Bone marrow (tissue), 2 donors: ENCODE data around the gene CUL9.

Experiments
- DNase-seq, 2 donors: peaks; one replicate each; lab custom pipeline; 2025; lab: John Stamatoyannopoulos, UW

The CUL9 gene

GRCh38 chr6:43257367-43258145 is 75.6 kb downstream of the CUL9 start:
- no peak for DNase-seq

GRCh38 chr6:43258180-43258579 is 76.2 kb downstream of the CUL9 start:
- DNase-seq = no peak

- DNase-seq = no peak
These were observed 77.1 kb downstream of the CUL9 start for GRCh38 chr6:43258807-43259686.

GRCh38 chr6:43260791-43261190 is 78.8 kb downstream of the CUL9 start:
- DNase-seq = no peak

- DNase-seq = no peak
These were observed 79.2 kb downstream of the CUL9 start for GRCh38 chr6:43261198-43261597.

GRCh38 chr6:43262000-43262779 is 80.2 kb downstream of the CUL9 start:
- DNase-seq = no peak

- DNase-seq = no peak
These were observed 80.9 kb downstream of the CUL9 start for GRCh38 chr6:43262780-43263313.

GRCh38 chr6:43263314-43264178 is 81.5 kb downstream of the CUL9 start:
- DNase-seq = peak; percentile 41 to 69

- DNase-seq = no peak
These were observed 82.7 kb downstream of the CUL9 start for GRCh38 chr6:43264599-43265145.

GRCh38 chr6:43265564-43265963 is 83.6 kb downstream of the CUL9 start:
- DNase-seq = no peak

GRCh38 chr6:43267619-43268354 is 85.8 kb downstream of the CUL9 start:
- no peak for DNase-seq

GRCh38 chr6:43268355-43268700 is 86.3 kb downstream of the CUL9 start:
- no peak for DNase-seq

GRCh38 chr6:43268782-43269272 is 86.8 kb downstream of the CUL9 start:
- no peak for DNase-seq

GRCh38 chr6:43269273-43270007 is 87.4 kb downstream of the CUL9 start:
- no peak for DNase-seq

GRCh38 chr6:43271103-43271815 is 89.3 kb downstream of the CUL9 start:
- DNase-seq = no peak

- no peak for DNase-seq
These were observed 89.9 kb downstream of the CUL9 start for GRCh38 chr6:43271944-43272343.

- no peak for DNase-seq
These were observed 91.7 kb downstream of the CUL9 start for GRCh38 chr6:43273707-43274106.
